IPS DF 6.9 (cell line): Measurements from ENCODE around the gene MXRA5.
"Not testable (repeated sequence)": the region's sequence is repeated elsewhere in the genome, so short reads cannot be mapped to it uniquely, and the experiment has no call there.

Experiments used
- DNase-seq: peaks from one replicate; pipeline ENCODE4 v3.0.0-alpha.2; 2013; ENCODE audit warnings: low read depth, low spot score
- H3K27ac ChIP-seq: one replicate; pipeline ENCODE4 v1.5.1; 2013; ENCODE audit warnings: low read length, control low read depth
- H3K27me3 ChIP-seq: 2 replicates; pipeline ENCODE4 v1.6.1; 2013; ENCODE audit warnings: mild to moderate bottlenecking, low read length; ENCODE audit not compliant: control insufficient read depth, insufficient read depth
- H3K36me3 ChIP-seq: 2 replicates; pipeline ENCODE4 v1.6.1; 2013; ENCODE audit warnings: low read length; ENCODE audit not compliant: control insufficient read depth, insufficient read depth
- H3K4me1 ChIP-seq: 2 replicates; pipeline ENCODE4 v1.6.1; 2013; ENCODE audit warnings: low read length; ENCODE audit not compliant: control insufficient read depth, insufficient read depth
- H3K4me3 ChIP-seq: 2 replicates; pipeline ENCODE4 v1.5.1; 2013; ENCODE audit warnings: mild to moderate bottlenecking, low read length
- H3K9me3 ChIP-seq: 2 replicates; pipeline ENCODE4 v1.6.1; 2013; ENCODE audit warnings: low read length, inconsistent platforms; ENCODE audit not compliant: control insufficient read depth, insufficient read depth
- whole genome bisulfite sequencing: extraction: QIAGEN DNeasy Blood & Tissue Kit; methylation state at CpG from one replicate; pipeline ENCODE4 v1.1.7; 2013; ENCODE audit warnings: mixed read lengths, missing lambda C conversion rate; ENCODE audit not compliant: insufficient read length, insufficient coverage; 5-methylcytosine and 5-hydroxymethylcytosine counted together

The MXRA5 gene

GRCh38 chrX:3375878-3376508 is 29.5 kb upstream of the MXRA5 start:
- not testable (repeated sequence) for H3K27me3 ChIP-seq, DNase-seq, H3K9me3 ChIP-seq, H3K4me3 ChIP-seq, H3K36me3 ChIP-seq, H3K4me1 ChIP-seq, H3K27ac ChIP-seq
- WGBS, result no CpG with 5 or more reads among the region's 2 CpGs

GRCh38 chrX:3374108-3374800 is 27.8 kb upstream of the MXRA5 start:
- Histone ChIP-seq H3K9me3 (no peaks in the 10 kb centered on the region), H3K4me1 (no peaks in the 10 kb centered on the region), H3K27me3 (no peaks in the 10 kb centered on the region), H3K36me3 (no peaks in the 10 kb centered on the region), H3K27ac (no peak overlapping the region), H3K4me3 (no peak overlapping the region)
- DNase-seq, result no peak
- WGBS, result no CpG with 5 or more reads among the region's 3 CpGs

GRCh38 chrX:3371163-3371562 is 24.7 kb upstream of the MXRA5 start:
- Histone ChIP-seq H3K9me3 (no peaks in the 10 kb centered on the region), H3K4me3 (no peak overlapping the region), H3K4me1 (no peaks in the 10 kb centered on the region), H3K27ac (no peak overlapping the region), H3K27me3 (no peaks in the 10 kb centered on the region), H3K36me3 (no peaks in the 10 kb centered on the region)
- no CpG with 5 or more reads among the region's 4 CpGs for WGBS
- no peak for DNase-seq

GRCh38 chrX:3370656-3371055 is 24.2 kb upstream of the MXRA5 start:
- H3K27me3 ChIP-seq, result no peaks in the 10 kb centered on the region
- H3K4me3 ChIP-seq, result no peak overlapping the region
- H3K27ac ChIP-seq, result no peak overlapping the region
- no peaks in the 10 kb centered on the region for H3K9me3 ChIP-seq
- WGBS, result no CpG with 5 or more reads among the region's 3 CpGs
- no peak for DNase-seq
- H3K4me1 ChIP-seq, result no peaks in the 10 kb centered on the region
- H3K36me3 ChIP-seq, result no peaks in the 10 kb centered on the region

- DNase-seq, result no peak
- H3K27ac ChIP-seq, result no peak overlapping the region
- WGBS, result no CpG with 5 or more reads among the region's 4 CpGs
These were observed 16.5 kb upstream of the MXRA5 start for GRCh38 chrX:3362956-3363355.

GRCh38 chrX:3360881-3361280 is 14.4 kb upstream of the MXRA5 start:
- Histone ChIP-seq H3K36me3 (no peaks in the 10 kb centered on the region), H3K4me1 (no peaks in the 10 kb centered on the region), H3K9me3 (no peaks in the 10 kb centered on the region), H3K27me3 (no peaks in the 10 kb centered on the region), H3K4me3 (no peak overlapping the region), H3K27ac (no peak overlapping the region)
- DNase-seq, result no peak
- no CpG with 5 or more reads among the region's 14 CpGs for WGBS

More at GRCh38 chrX:3362956-3363355, 16.5 kb upstream of the MXRA5 start:
- no peaks in the 10 kb centered on the region for H3K27me3 ChIP-seq
- H3K4me3 ChIP-seq, result no peak overlapping the region
- no peaks in the 10 kb centered on the region for H3K4me1 ChIP-seq
- H3K36me3 ChIP-seq, result no peaks in the 10 kb centered on the region
- no peaks in the 10 kb centered on the region for H3K9me3 ChIP-seq

- not testable (repeated sequence) for H3K4me3 ChIP-seq, H3K4me1 ChIP-seq, H3K36me3 ChIP-seq, H3K27me3 ChIP-seq, DNase-seq, H3K9me3 ChIP-seq, H3K27ac ChIP-seq
- no CpG with 5 or more reads among the region's 3 CpGs for WGBS
These were observed 6.3 kb upstream of the MXRA5 start for GRCh38 chrX:3352741-3353140.

GRCh38 chrX:3351276-3351675 is 4.8 kb upstream of the MXRA5 start:
- H3K36me3 ChIP-seq, result no peaks in the 10 kb centered on the region
- no peak overlapping the region for H3K27ac ChIP-seq
- no CpG with 5 or more reads among the region's 4 CpGs for WGBS
- no peak overlapping the region for H3K4me3 ChIP-seq
- no peaks in the 10 kb centered on the region for H3K4me1 ChIP-seq
- H3K9me3 ChIP-seq, result no peaks in the 10 kb centered on the region
- no peak for DNase-seq
- no peaks in the 10 kb centered on the region; the same call in 1 of the 2 replicates for H3K27me3 ChIP-seq

- H3K4me3 ChIP-seq, result no peak overlapping the region
- H3K9me3 ChIP-seq, result no peaks in the 10 kb centered on the region
- no peak overlapping the region for H3K27ac ChIP-seq
- H3K27me3 ChIP-seq, result peaks cover 2% of the 10 kb centered on the region; the same call in 1 of the 2 replicates
- H3K36me3 ChIP-seq, result no peaks in the 10 kb centered on the region
- no peaks in the 10 kb centered on the region for H3K4me1 ChIP-seq
- WGBS, result no CpG with 5 or more reads among the region's 5 CpGs
- no peak for DNase-seq
These were observed 1.7 kb upstream of the MXRA5 start for GRCh38 chrX:3348191-3348590.

GRCh38 chrX:3345281-3346191 is 916 bp downstream of the MXRA5 start:
- Histone ChIP-seq H3K27ac (no peak overlapping the region), H3K36me3 (no peaks in the 10 kb centered on the region), H3K4me1 (no peaks in the 10 kb centered on the region), H3K4me3 (peak overlapping the region; percentile 42; the same call in 1 of the 2 replicates), H3K9me3 (no peaks in the 10 kb centered on the region), H3K27me3 (peaks cover 2% of the 10 kb centered on the region; the same call in 1 of the 2 replicates)
- no CpG with 5 or more reads among the region's 68 CpGs for WGBS
- DNase-seq, result no peak
